Liver (tissue), 9 donors: ENCODE measurements around the gene MOB3B. TPM values are rescaled to one million over a fixed set of nuclear protein-coding genes. Genes with fewer than 3 reads are reported as not detected.

Experiments
- DNase-seq: peaks from one replicate; pipeline ENCODE4 v3.0.0-alpha.2; 2017; ENCODE audit warnings: low spot score
- H3K27ac ChIP-seq, 2 donors: one replicate each; pipeline ENCODE4 v1.7.0; 2013; ENCODE audit warnings: inconsistent platforms in 2 of 2, low read length in 2 of 2, control low read depth in 1 of 2, low read depth in 1 of 2, mild to moderate bottlenecking in 1 of 2
- H3K27me3 ChIP-seq, 4 donors: one replicate each; pipeline versions ENCODE4 v1.6.1 to v1.7.0; 2013; ENCODE audit warnings: low read length in 3 of 4, inconsistent platforms in 1 of 4, mild to moderate bottlenecking in 1 of 4, moderate library complexity in 1 of 4; ENCODE audit not compliant: control insufficient read depth in 4 of 4, insufficient read depth in 4 of 4
- H3K36me3 ChIP-seq, 4 donors: one replicate each; pipeline versions ENCODE4 v1.6.1 to v1.7.0; 2013; ENCODE audit warnings: low read length in 3 of 4, mild to moderate bottlenecking in 3 of 4, low read depth in 1 of 4, moderate library complexity in 1 of 4; ENCODE audit not compliant: control insufficient read depth in 4 of 4, insufficient read depth in 3 of 4
- H3K4me1 ChIP-seq, 4 donors: one replicate each; pipeline versions ENCODE4 v1.6.1 to v1.7.0; 2013; ENCODE audit warnings: low read length in 3 of 4, mild to moderate bottlenecking in 3 of 4, moderate library complexity in 1 of 4; ENCODE audit not compliant: control insufficient read depth in 4 of 4, insufficient read depth in 4 of 4
- H3K4me3 ChIP-seq, 3 donors: one replicate each; pipeline versions ENCODE4 v1.6.1 to v1.7.0; 2013; ENCODE audit warnings: low read length in 3 of 3, control low read depth in 1 of 3, low read depth in 1 of 3, mild to moderate bottlenecking in 1 of 3
- H3K9ac ChIP-seq, 2 donors: one replicate each; pipeline ENCODE4 v1.7.0; 2013; ENCODE audit warnings: low read length in 2 of 2, mild to moderate bottlenecking in 2 of 2, moderate library complexity in 2 of 2, control low read depth in 1 of 2, low read depth in 1 of 2
- H3K9me3 ChIP-seq, 4 donors: one replicate each; pipeline versions ENCODE4 v1.6.1 to v1.7.0; 2013; ENCODE audit warnings: low read length in 3 of 4; ENCODE audit not compliant: control insufficient read depth in 4 of 4
- ATF3 ChIP-seq: IDR thresholded peaks from 2 replicates; pipeline ENCODE4 v1.6.1; 2016; ENCODE audit warnings: antibody characterized with exemption
- CTCF ChIP-seq: fragments of 150-350 bp; IDR thresholded peaks from 2 replicates; pipeline ENCODE4 v1.5.1; 2017; ENCODE audit warnings: improper control_type of control experiment, low read depth, low read length; ENCODE audit not compliant: missing input control
- FOXA2 ChIP-seq: IDR thresholded peaks from 2 replicates; pipeline ENCODE4 v1.6.1; 2016; ENCODE audit warnings: antibody characterized with exemption
- GABPA ChIP-seq, 2 donors: IDR thresholded peaks in 1 of 2; conservative IDR thresholded peaks in 1 of 2; 2 replicates each; pipeline ENCODE4 v1.6.1; 2016; ENCODE audit warnings: antibody characterized with exemption in 2 of 2, mild to moderate bottlenecking in 1 of 2, moderate library complexity in 1 of 2
- HNF4A ChIP-seq, 2 donors: conservative IDR thresholded peaks; 2 replicates each; pipeline ENCODE4 v1.6.1; 2016; ENCODE audit warnings: antibody characterized with exemption in 2 of 2, mild to moderate bottlenecking in 2 of 2
- MAX ChIP-seq: IDR thresholded peaks from 2 replicates; pipeline ENCODE4 v1.6.1; 2016; ENCODE audit warnings: antibody characterized with exemption
- REST ChIP-seq: IDR thresholded peaks from 2 replicates; pipeline ENCODE4 v1.6.1; 2016; ENCODE audit warnings: antibody characterized with exemption, mild to moderate bottlenecking
- RXRA ChIP-seq, 2 donors: IDR thresholded peaks; 2 replicates each; pipeline ENCODE4 v1.6.1; 2017 to 2018; ENCODE audit warnings: antibody characterized with exemption in 2 of 2, mild to moderate bottlenecking in 1 of 2
- YY1 ChIP-seq: IDR thresholded peaks from 2 replicates; pipeline ENCODE4 v1.6.1; 2016; ENCODE audit warnings: antibody characterized with exemption, mild to moderate bottlenecking
- WGBS: extraction: QIAGEN DNeasy Blood & Tissue Kit; methylation state at CpG from one replicate; pipeline ENCODE4 v1.1.7; 2013; 5-methylcytosine and 5-hydroxymethylcytosine counted together
- polyA plus RNA-seq, 2 donors: library from polyadenylated mRNA; stranded (reverse) in 1 of 2; unstranded in 1 of 2; fragments of 200-250 nt in 1 of 2; fragments of >200 nt in 1 of 2; fragmentation: Nextera tagmentation in 1 of 2; extraction: Ambion mirVana in 1 of 2; gene quantifications; one replicate each; pipeline versions ENCODE4 v1.2.1 to v1.2.3, GENCODE V29; 2013 to 2015
- total RNA-seq, 2 donors: library from RNA; depleted of rRNA; stranded (reverse); fragments of >200 nt; gene quantifications; one replicate each; pipeline ENCODE4 v1.2.3, GENCODE V29; 2014
- donor health status: healthy.
- donor health status: healthy.
- donor health status: healthy.
- donor health status: healthy.
- donor health status: healthy.

Gene MOB3B
- total and polyA plus RNA-seq, 4 donors, result 0.36 to 1.1 (median 0.76) TPM

- Histone ChIP-seq H3K27ac (no peak overlapping the region), H3K4me1 (no peaks in the 10 kb centered on the region), H3K27me3 (peaks cover 0 to 3% (median 0%) of the 10 kb centered on the region in 4 donors), H3K36me3 (no peaks in the 10 kb centered on the region), H3K9ac (no peak overlapping the region), H3K4me3 (no peak overlapping the region), H3K9me3 (no peaks in the 10 kb centered on the region)
- WGBS, result 84% methylated on average over 7 of the region's 7 CpGs
- no peak for DNase-seq
- TF ChIP-seq RXRA (IDR thresholded peaks at IDR 0.05) (no peak), REST (no peak), ATF3 (no peak), YY1 (no peak), HNF4A (conservative IDR thresholded peaks at IDR 0.05) (no peak), MAX (no peak), FOXA2 (no peak), CTCF (no peak)
Observed at GRCh38 chr9:27292659-27293405, 236.8 kb downstream of the MOB3B start.

GRCh38 chr9:27291292-27291691, 238.3 kb downstream of the MOB3B start:
- TF ChIP-seq CTCF (no peak), MAX (no peak), GABPA (IDR thresholded peaks at IDR 0.05 in 1 of 2, conservative IDR thresholded peaks at IDR 0.05 in 1 of 2) (no peak), YY1 (no peak)
- Histone ChIP-seq H3K4me1 (no peaks in the 10 kb centered on the region), H3K4me3 (no peak overlapping the region), H3K36me3 (no peaks in the 10 kb centered on the region), H3K27me3 (peaks cover 0 to 3% (median 0%) of the 10 kb centered on the region in 4 donors), H3K9ac (no peak overlapping the region), H3K9me3 (no peaks in the 10 kb centered on the region), H3K27ac (no peak overlapping the region)
- no peak for DNase-seq
- WGBS, result 80% methylated on average over 8 of the region's 8 CpGs
